ENCODE results near the gene CYGB.

DNA sequence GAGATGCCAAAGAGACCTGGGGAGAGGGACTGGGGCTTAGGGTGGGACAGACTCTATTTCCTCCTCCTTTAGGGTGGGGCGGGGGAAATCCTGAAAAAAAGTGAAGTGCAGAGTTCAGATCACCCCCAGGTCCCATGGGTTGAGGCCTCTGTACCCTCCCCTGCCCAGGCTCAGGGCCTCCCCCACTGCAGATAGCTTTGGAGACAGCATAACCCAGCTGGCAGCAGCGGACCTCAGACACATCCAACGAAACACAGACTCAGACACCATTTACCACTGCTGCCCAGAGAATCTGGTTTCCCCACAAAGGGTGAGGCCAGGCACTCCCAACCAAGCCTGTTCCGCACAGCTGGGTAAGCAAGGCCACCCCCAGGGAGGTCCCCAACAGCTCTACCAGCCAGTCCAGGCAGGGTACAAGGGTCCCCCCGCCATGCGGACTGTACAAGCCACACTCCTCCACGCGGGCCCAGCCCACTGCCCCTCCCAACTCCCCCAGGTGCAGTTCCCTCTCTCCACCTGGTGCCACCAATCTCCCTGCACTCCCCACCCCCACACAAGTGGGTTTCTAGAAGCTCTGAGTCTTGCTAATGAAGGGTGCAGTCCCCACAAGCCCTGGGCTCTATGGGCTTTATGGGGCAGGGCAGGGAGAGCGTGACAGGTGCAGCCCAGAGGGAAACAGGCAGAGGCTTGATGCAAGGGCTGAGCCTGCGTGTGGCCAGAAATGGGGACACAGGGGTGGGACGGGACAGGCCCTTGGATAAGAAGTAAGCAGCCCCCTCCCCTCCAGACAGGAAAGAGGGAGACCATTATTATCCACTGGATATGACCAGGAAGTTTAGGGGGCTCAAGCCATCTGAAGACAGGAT is 45.2 kb downstream of the CYGB start:
- no peak for TF ChIP-seq ZBTB7A (IDR thresholded peaks at IDR 0.05; ENCODE audit: low read depth)
- TF ChIP-seq, protein P1, sequence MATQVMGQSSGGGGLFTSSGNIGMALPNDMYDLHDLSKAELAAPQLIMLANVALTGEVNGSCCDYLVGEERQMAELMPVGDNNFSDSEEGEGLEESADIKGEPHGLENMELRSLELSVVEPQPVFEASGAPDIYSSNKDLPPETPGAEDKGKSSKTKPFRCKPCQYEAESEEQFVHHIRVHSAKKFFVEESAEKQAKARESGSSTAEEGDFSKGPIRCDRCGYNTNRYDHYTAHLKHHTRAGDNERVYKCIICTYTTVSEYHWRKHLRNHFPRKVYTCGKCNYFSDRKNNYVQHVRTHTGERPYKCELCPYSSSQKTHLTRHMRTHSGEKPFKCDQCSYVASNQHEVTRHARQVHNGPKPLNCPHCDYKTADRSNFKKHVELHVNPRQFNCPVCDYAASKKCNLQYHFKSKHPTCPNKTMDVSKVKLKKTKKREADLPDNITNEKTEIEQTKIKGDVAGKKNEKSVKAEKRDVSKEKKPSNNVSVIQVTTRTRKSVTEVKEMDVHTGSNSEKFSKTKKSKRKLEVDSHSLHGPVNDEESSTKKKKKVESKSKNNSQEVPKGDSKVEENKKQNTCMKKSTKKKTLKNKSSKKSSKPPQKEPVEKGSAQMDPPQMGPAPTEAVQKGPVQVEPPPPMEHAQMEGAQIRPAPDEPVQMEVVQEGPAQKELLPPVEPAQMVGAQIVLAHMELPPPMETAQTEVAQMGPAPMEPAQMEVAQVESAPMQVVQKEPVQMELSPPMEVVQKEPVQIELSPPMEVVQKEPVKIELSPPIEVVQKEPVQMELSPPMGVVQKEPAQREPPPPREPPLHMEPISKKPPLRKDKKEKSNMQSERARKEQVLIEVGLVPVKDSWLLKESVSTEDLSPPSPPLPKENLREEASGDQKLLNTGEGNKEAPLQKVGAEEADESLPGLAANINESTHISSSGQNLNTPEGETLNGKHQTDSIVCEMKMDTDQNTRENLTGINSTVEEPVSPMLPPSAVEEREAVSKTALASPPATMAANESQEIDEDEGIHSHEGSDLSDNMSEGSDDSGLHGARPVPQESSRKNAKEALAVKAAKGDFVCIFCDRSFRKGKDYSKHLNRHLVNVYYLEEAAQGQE (IDR thresholded peaks at IDR 0.05; ENCODE audit: low read depth), result no peak
- TF ChIP-seq MAX (IDR thresholded peaks at IDR 0.05), result no peak
- no peak for TF ChIP-seq CREB1 (IDR thresholded peaks at IDR 0.05; ENCODE audit: low read depth)
- no peak for TF ChIP-seq RAD21 (IDR thresholded peaks at IDR 0.05; ENCODE audit: low read depth)
- TF ChIP-seq EP300 (IDR thresholded peaks at IDR 0.05; ENCODE audit: borderline replicate concordance), result no peak
- no peak for TF ChIP-seq FOXM1 (IDR thresholded peaks at IDR 0.05; ENCODE audit: borderline replicate concordance, low read depth)
- no peak for TF ChIP-seq YY1 (IDR thresholded peaks at IDR 0.05; ENCODE audit: low read depth)
- no peak for TF ChIP-seq CEBPB (IDR thresholded peaks at IDR 0.05)
- no peak for TF ChIP-seq EGR1 (IDR thresholded peaks at IDR 0.05)
- no peak for TF ChIP-seq TAF1 (IDR thresholded peaks at IDR 0.05; ENCODE audit: low read depth)
- no peak for TF ChIP-seq USF1 (IDR thresholded peaks at IDR 0.05)
